ENCODE measurements around the gene NENF.

GRCh38 chr1:212421165-212421564 lies 11.6 kb upstream of the NENF start:
- no peak for TF ChIP-seq CTCF (IDR thresholded peaks at IDR 0.05)
- TF ChIP-seq POLR2A (IDR thresholded peaks at IDR 0.05), result no peak
